B cell (primary cell): Measurements from ENCODE around the gene GNG11. TPM values are rescaled to one million over a fixed set of nuclear protein-coding genes. Genes with fewer than 3 reads are reported as not detected.
"Not testable (repeated sequence)": the region's sequence is repeated elsewhere in the genome, so short reads cannot be mapped to it uniquely, and the experiment has no call there.

Experiments used
- ATAC-seq: fragments of 200-7000 bp; cut with Tn5 transposase; one replicate; pipeline ENCODE4 v1.10.0; 2021; ENCODE audit warnings: low read depth, mild to moderate bottlenecking, moderate number of reproducible peaks, moderate library complexity
- CTCF ChIA-PET: fragments of 350-600 bp; sonication (Branson Sonifier 250); formaldehyde crosslinking; loops from one replicate; lab custom pipeline; 2021; ENCODE audit warnings: antibody characterized with exemption, inconsistent platforms; lab: Charles Lee
- POLR2A ChIA-PET: fragments of 350-600 bp; sonication (Branson Sonifier 250); formaldehyde crosslinking; loops from one replicate; lab custom pipeline; 2021; ENCODE audit warnings: antibody characterized with exemption; lab: Charles Lee
- DNase-seq: peaks from one replicate; pipeline ENCODE4 v3.0.0; 2013
- H2AFZ ChIP-seq: 2 replicates; pipeline ENCODE4 v1.6.1; 2012; ENCODE audit warnings: mild to moderate bottlenecking, low read depth, low read length; ENCODE audit not compliant: insufficient read depth, poor library complexity, severe bottlenecking
- H3K27ac ChIP-seq, 2 donors: 1 replicate in 1 of 2; 2 replicates in 1 of 2; pipeline ENCODE4 v1.5.1; 2012 to 2013; ENCODE audit warnings: low read length in 2 of 2, mild to moderate bottlenecking in 2 of 2, moderate library complexity in 1 of 2
- H3K27me3 ChIP-seq, 4 experiments: fragments of 200-600 bp in 1 of 4; sonication (generic) in 1 of 4; replicated peaks in 1 of 4; 1 replicate in 2 of 4; 2 replicates in 2 of 4; pipeline versions ENCODE4 v1.6.1 to v1.7.0; 2013 to 2016; ENCODE audit warnings: low read length in 3 of 4, mild to moderate bottlenecking in 2 of 4, mixed read lengths in 1 of 4, moderate library complexity in 1 of 4; ENCODE audit not compliant: insufficient read depth in 4 of 4, control insufficient read depth in 3 of 4; ENCODE audit errors: control extremely low read depth in 1 of 4
- H3K36me3 ChIP-seq, 2 experiments: replicated peaks in 1 of 2; 1 replicate in 1 of 2; 2 replicates in 1 of 2; pipeline versions ENCODE4 v1.6.1 to v1.7.1; 2013; ENCODE audit warnings: low read length in 1 of 2; ENCODE audit not compliant: insufficient read depth in 2 of 2, control insufficient read depth in 1 of 2; ENCODE audit errors: control extremely low read depth in 1 of 2, extremely low read depth in 1 of 2
- H3K4me1 ChIP-seq, 2 donors: fragments of 200-600 bp in 1 of 2; sonication (generic) in 1 of 2; 1 replicate in 1 of 2; 2 replicates in 1 of 2; pipeline versions ENCODE4 v1.5.1 to v1.6.1; 2013 to 2017; ENCODE audit warnings: low read length in 2 of 2; ENCODE audit not compliant: control insufficient read depth in 2 of 2, insufficient read depth in 2 of 2
- H3K4me2 ChIP-seq: replicated peaks from 2 replicates; pipeline ENCODE3; 2012; ENCODE audit warnings: mild to moderate bottlenecking, low read depth, low read length; ENCODE audit not compliant: poor library complexity, severe bottlenecking
- H3K4me3 ChIP-seq, 5 experiments: fragments of 200-600 bp in 1 of 5; sonication (generic) in 1 of 5; 1 replicate in 3 of 5; 2 replicates in 2 of 5; pipeline versions ENCODE4 v1.5.1 to v1.7.0; 2011 to 2016; ENCODE audit warnings: low read length in 4 of 5, mild to moderate bottlenecking in 4 of 5, low read depth in 2 of 5, control low read depth in 1 of 5, moderate library complexity in 1 of 5; ENCODE audit not compliant: insufficient read depth in 1 of 5; ENCODE audit errors: control extremely low read depth in 1 of 5, extremely low read depth in 1 of 5
- H3K79me2 ChIP-seq: fragments of 200-600 bp; sonication (generic); one replicate; pipeline ENCODE4 v1.6.0; 2016; ENCODE audit warnings: low read length; ENCODE audit not compliant: control insufficient read depth, insufficient read depth
- H3K9ac ChIP-seq: fragments of 200-600 bp; sonication (generic); 2 replicates; pipeline ENCODE4 v1.6.1; 2017; ENCODE audit warnings: mild to moderate bottlenecking, low read length, moderate library complexity
- H3K9me3 ChIP-seq, 3 donors: one replicate each; pipeline versions ENCODE4 v1.6.1 to v1.7.1; 2013; ENCODE audit warnings: low read length in 2 of 3; ENCODE audit not compliant: control insufficient read depth in 2 of 3, insufficient read depth in 1 of 3; ENCODE audit errors: control extremely low read depth in 1 of 3
- H4K20me1 ChIP-seq: 2 replicates; pipeline ENCODE4 v1.6.0; 2012; ENCODE audit warnings: mild to moderate bottlenecking, low read length; ENCODE audit not compliant: insufficient read depth, control insufficient read depth, poor library complexity, severe bottlenecking
- H3K27ac Mint-ChIP-seq: one replicate; pipeline ENCODE4 v1.8.0; 2021; ENCODE audit warnings: mixed read lengths
- H3K27me3 Mint-ChIP-seq: one replicate; pipeline ENCODE4 v1.8.0; 2021; ENCODE audit warnings: mixed read lengths
- H3K4me1 Mint-ChIP-seq: one replicate; pipeline ENCODE4 v1.8.0; 2021; ENCODE audit warnings: mixed read lengths
- H3K4me3 Mint-ChIP-seq: one replicate; pipeline ENCODE4 v1.8.0; 2021; ENCODE audit warnings: mixed read lengths
- H3K9me3 Mint-ChIP-seq: one replicate; pipeline ENCODE4 v1.8.0; 2022; ENCODE audit warnings: mixed read lengths; ENCODE audit not compliant: insufficient read depth
- CTCF ChIP-seq: fragments of 200-600 bp; IDR thresholded peaks from one replicate; pipeline ENCODE4 v1.8.0; 2022; ENCODE audit warnings: antibody characterized with exemption, mild to moderate bottlenecking
- EZH2 ChIP-seq: IDR thresholded peaks from 2 replicates; pipeline ENCODE4 v1.6.1; 2012; ENCODE audit warnings: borderline replicate concordance, low read depth, mild to moderate bottlenecking, moderate library complexity, low read length; ENCODE audit not compliant: insufficient read depth, poor library complexity, severe bottlenecking
- WGBS: methylation state at CpG from one replicate; pipeline ENCODE4 v1.1.5; 2013; ENCODE audit warnings: missing lambda C conversion rate; ENCODE audit not compliant: insufficient coverage; 5-methylcytosine and 5-hydroxymethylcytosine counted together
- intact Hi-C: fragments of 100-400 bp; cut with micrococcal nuclease; formaldehyde crosslinking; loops from one replicate; pipeline ENCODE4 v1.10.0; 2022
- polyA plus RNA-seq: library from polyadenylated mRNA; depleted of rRNA; stranded (reverse); fragments of >200 nt; gene quantifications from 2 replicates; pipeline ENCODE4 v1.2.3, GENCODE V29; 2012
- total RNA-seq, 2 donors: library from RNA; stranded (reverse); fragments of 120-200 nt in 1 of 2; gene quantifications; 1 replicate in 1 of 2; 2 replicates in 1 of 2; pipeline versions ENCODE4 v1.2.3 to v1.2.4, GENCODE V29; 2013 to 2022

GNG11 gene
- total and polyA plus RNA-seq, 2 donors (not counting 1 experiment from before 2014, with no cell fraction given), result 0.37 to 1.7 TPM

- Histone ChIP-seq H3K9me3 (no peaks in the 10 kb centered on the region), H2AFZ (no peak overlapping the region), H3K4me3 (no peak overlapping the region), H3K4me1 (no peaks in the 10 kb centered on the region), H4K20me1 (no peaks in the 10 kb centered on the region), H3K9ac (no peak overlapping the region), H3K36me3 (no peaks in the 10 kb centered on the region), H3K79me2 (no peaks in the 10 kb centered on the region), H3K27ac (no peak overlapping the region), H3K4me2 (no peak overlapping the region), H3K27me3 (no peaks in the 10 kb centered on the region)
- no peak overlapping the region for H3K27ac Mint-ChIP-seq
- H3K4me3 Mint-ChIP-seq, result no peak overlapping the region
- DNase-seq (no peak), ATAC-seq (no peak)
- no CpG with 5 or more reads among the region's 3 CpGs for WGBS
- ChIA-PET POLR2A (no interaction called here), CTCF (interaction anchor here (0.7 to 2.7 kb wide), 3 partner anchors 177 to 179 kb away, joined by 3 to 10 read pairs (median 4); no protein-coding TSS in a partner anchor)
- H3K9me3 Mint-ChIP-seq, result no peaks in the 10 kb centered on the region
- TF ChIP-seq CTCF (no peak), EZH2 (no peak)
- no peaks in the 10 kb centered on the region for H3K27me3 Mint-ChIP-seq
- intact Hi-C loops, result no loop called here
- peaks cover 2% of the 10 kb centered on the region for H3K4me1 Mint-ChIP-seq
Observed at GRCh38 chr7:93910076-93910994, 11.2 kb upstream of the GNG11 start.

- POLR2A ChIA-PET, intact Hi-C loops, H3K27ac ChIP-seq, H3K4me1 Mint-ChIP-seq, H3K27me3 ChIP-seq, H3K4me3 Mint-ChIP-seq, H2AFZ ChIP-seq, H3K9ac ChIP-seq, H3K4me1 ChIP-seq, H3K4me2 ChIP-seq, H3K79me2 ChIP-seq, DNase-seq, H4K20me1 ChIP-seq, H3K27ac Mint-ChIP-seq, ATAC-seq, H3K4me3 ChIP-seq, H3K36me3 ChIP-seq, H3K9me3 Mint-ChIP-seq, H3K9me3 ChIP-seq, H3K27me3 Mint-ChIP-seq: not testable (repeated sequence)
- CTCF ChIA-PET, result interaction anchor here (0.7 kb wide), 1 partner anchor 176 kb away, joined by 3 read pairs; no protein-coding TSS in a partner anchor
- WGBS, result no CpG with 5 or more reads among the region's 3 CpGs
Observed at GRCh38 chr7:93911242-93911641, 10.3 kb upstream of the GNG11 start.

GRCh38 chr7:93911661-93912060 is 9.9 kb upstream of the GNG11 start:
- POLR2A ChIA-PET, H3K4me1 Mint-ChIP-seq, H3K4me3 Mint-ChIP-seq: not testable (repeated sequence)

More at GRCh38 chr7:93911661-93912060, 9.9 kb upstream of the GNG11 start:
- H3K36me3 ChIP-seq, intact Hi-C loops, H3K4me2 ChIP-seq, H3K9me3 Mint-ChIP-seq, ATAC-seq, H4K20me1 ChIP-seq, CTCF ChIA-PET, H3K4me3 ChIP-seq, H3K9me3 ChIP-seq, DNase-seq, H3K27me3 ChIP-seq, H3K27me3 Mint-ChIP-seq, H3K27ac Mint-ChIP-seq, H3K27ac ChIP-seq, H3K4me1 ChIP-seq, H2AFZ ChIP-seq, H3K9ac ChIP-seq, H3K79me2 ChIP-seq: not testable (repeated sequence)
